ENCODE measurements around the gene IL9. TPM values are rescaled to one million over a fixed set of nuclear protein-coding genes. Genes with fewer than 3 reads are reported as not detected.

Gene IL9
- total RNA-seq, 2 donors from 2014 or later, result not detected

- Histone ChIP-seq H3K27ac (no peak overlapping the region), H3K36me3 (no peaks in the 10 kb centered on the region), H3K27me3 (replicated peaks; ENCODE audit: insufficient read depth) (no peaks in the 10 kb centered on the region), H3K4me3 (no peak overlapping the region), H3K9me3 (no peaks in the 10 kb centered on the region), H3K4me1 (ENCODE audit: control insufficient read depth in 1 of 2, low read depth in 2 of 2) (no peaks in the 10 kb centered on the region)
- DNase-seq (ENCODE audit: low spot score) (no peak), ATAC-seq (ENCODE audit: insufficient number of reproducible peaks, low FRiP score, low read depth) (no peak)
- no peak for TF ChIP-seq CTCF (IDR thresholded peaks at IDR 0.05)
Observed at GRCh38 chr5:135843571-135844337, 51.9 kb downstream of the IL9 start.

- H3K36me3 ChIP-seq, result no peaks in the 10 kb centered on the region
- TF ChIP-seq CTCF (IDR thresholded peaks at IDR 0.05), result no peak
- no peak for ATAC-seq (ENCODE audit: insufficient number of reproducible peaks, low FRiP score, low read depth)
- no peak for DNase-seq (ENCODE audit: low spot score)
- no peaks in the 10 kb centered on the region for H3K4me1 ChIP-seq (ENCODE audit: control insufficient read depth in 1 of 2, low read depth in 2 of 2)
- H3K27ac ChIP-seq, result no peak overlapping the region
- H3K4me3 ChIP-seq, result no peak overlapping the region
- H3K27me3 ChIP-seq (replicated peaks; ENCODE audit: insufficient read depth), result no peaks in the 10 kb centered on the region
- no peaks in the 10 kb centered on the region for H3K9me3 ChIP-seq
Observed at GRCh38 chr5:135842737-135843136, 52.9 kb downstream of the IL9 start.

Other genes starting within 250 kb of the IL9 start
- 1 to 10 TPM in 1 of 2 donors, under 1 TPM in 1; 0.78 to 2.8 TPM for gene SLC25A48, start 61.2 kb downstream of the IL9 start, total RNA-seq
- not detected for gene LECT2, start 59.1 kb upstream of the IL9 start, total RNA-seq
- gene TGFBI, start 133.1 kb upstream of the IL9 start, total RNA-seq, result 100 to 1,000 TPM; 158 to 173 TPM
- gene SMAD5, start 237.0 kb upstream of the IL9 start, total RNA-seq, result 10 to 100 TPM; 29.0 to 92.9 TPM

Data from thoracic aorta (tissue), 2 donors.